ENCODE measurements around the gene SLC27A6.
"Not testable (repeated sequence)": the region's sequence is repeated elsewhere in the genome, so short reads cannot be mapped to it uniquely, and the experiment has no call there.

The SLC27A6 gene, protein sequence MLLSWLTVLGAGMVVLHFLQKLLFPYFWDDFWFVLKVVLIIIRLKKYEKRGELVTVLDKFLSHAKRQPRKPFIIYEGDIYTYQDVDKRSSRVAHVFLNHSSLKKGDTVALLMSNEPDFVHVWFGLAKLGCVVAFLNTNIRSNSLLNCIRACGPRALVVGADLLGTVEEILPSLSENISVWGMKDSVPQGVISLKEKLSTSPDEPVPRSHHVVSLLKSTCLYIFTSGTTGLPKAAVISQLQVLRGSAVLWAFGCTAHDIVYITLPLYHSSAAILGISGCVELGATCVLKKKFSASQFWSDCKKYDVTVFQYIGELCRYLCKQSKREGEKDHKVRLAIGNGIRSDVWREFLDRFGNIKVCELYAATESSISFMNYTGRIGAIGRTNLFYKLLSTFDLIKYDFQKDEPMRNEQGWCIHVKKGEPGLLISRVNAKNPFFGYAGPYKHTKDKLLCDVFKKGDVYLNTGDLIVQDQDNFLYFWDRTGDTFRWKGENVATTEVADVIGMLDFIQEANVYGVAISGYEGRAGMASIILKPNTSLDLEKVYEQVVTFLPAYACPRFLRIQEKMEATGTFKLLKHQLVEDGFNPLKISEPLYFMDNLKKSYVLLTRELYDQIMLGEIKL

GRCh38 chr5:128965011-128965637 lies at the start of gene SLC27A6:
SLC27A6 (plus strand) TSS chr5:128965488; CDS start chr5:128966138, 650 bp downstream.
- peak; percentile 37 for DNase-seq

- no peak for DNase-seq
These were observed 45.7 kb upstream of the SLC27A6 start for GRCh38 chr5:128919542-128919941.

DNA sequence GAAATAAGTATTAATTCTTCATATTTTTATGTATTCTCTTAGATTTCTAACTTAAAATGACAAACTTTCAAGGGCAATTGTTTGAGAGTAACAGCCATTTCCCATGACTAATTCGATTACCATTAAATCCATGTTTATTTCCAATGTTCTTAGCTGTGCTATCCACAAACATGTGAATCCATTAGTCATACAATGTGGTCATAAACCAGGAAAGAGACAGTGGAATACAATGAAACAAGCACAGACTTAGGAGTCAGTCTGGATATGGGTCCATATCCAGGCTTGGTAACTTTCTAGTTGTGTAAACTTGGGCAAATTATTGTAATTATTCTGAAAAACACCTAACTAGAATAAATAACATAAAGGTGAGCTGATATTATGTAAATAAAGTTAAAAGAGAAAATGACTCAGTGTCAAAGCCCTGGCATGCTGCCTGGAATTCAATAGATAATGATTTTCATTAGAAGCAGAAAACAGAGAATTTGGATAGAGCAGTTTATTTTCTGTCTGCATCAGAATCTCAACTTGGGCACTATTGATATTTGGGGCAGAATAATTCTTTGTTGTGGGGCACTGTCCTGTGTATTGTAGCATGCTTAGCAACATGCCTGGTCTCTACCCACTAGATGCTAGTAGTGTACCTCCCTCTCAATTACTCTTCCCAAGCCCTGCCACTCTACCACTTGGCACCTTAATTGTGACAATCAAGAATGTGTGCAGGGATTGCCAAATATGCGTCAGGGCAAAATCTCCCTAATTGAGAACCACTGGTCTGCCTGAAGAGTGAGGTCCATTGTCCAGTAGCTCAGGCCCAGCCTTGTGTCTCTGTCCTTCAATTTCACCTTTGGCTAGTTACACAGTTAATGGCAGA lies 44.7 kb upstream of the SLC27A6 start:
- no peak for DNase-seq

GRCh38 chr5:128924299-128924698 lies 41.0 kb upstream of the SLC27A6 start:
- no peak for DNase-seq

GRCh38 chr5:128925973-128926372 lies 39.3 kb upstream of the SLC27A6 start:
- no peak for DNase-seq

GRCh38 chr5:128927644-128928043 lies 37.6 kb upstream of the SLC27A6 start:
- no peak for DNase-seq

- DNase-seq, result not testable (repeated sequence)
These were observed 33.1 kb upstream of the SLC27A6 start for GRCh38 chr5:128932232-128932631.

GRCh38 chr5:128943100-128943499 lies 22.2 kb upstream of the SLC27A6 start:
- not testable (repeated sequence) for DNase-seq

DNA sequence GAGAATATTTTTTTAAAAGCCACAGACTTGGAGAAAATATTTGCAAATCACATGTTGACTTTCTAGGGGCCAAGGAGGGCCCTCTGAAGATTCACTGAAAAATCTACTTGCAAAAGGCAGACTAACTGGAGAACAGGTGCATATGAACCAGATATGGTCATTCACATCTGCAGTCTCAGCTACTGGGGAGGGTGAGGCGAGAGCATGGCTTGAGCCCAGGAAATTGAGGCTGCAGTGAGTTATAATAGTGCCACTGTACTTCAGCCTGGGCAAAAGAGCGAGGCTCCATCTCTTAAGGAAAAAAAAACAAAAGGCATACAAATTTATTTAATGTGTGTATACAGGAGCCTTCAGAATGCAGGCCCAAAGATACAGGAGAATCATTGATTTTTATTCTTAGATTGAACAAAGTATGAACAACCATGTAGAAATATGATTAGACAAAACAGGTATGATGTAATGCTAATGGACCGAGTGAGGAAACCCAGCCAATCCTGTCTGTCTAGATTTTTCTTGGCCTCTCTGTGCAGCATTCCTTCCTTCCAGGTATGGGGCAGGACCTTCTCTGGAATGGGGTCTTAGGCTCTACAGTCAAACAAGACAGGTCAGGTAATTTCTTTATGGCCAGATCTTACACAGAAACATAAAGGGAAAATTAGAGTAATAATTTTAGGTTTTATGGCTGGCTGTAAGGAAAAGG lies 15.3 kb upstream of the SLC27A6 start:
- no peak for DNase-seq

- not testable (repeated sequence) for DNase-seq
These were observed 14.0 kb upstream of the SLC27A6 start for GRCh38 chr5:128951301-128951700.

GRCh38 chr5:128956164-128956563 lies 9.1 kb upstream of the SLC27A6 start:
- no peak for DNase-seq

DNA sequence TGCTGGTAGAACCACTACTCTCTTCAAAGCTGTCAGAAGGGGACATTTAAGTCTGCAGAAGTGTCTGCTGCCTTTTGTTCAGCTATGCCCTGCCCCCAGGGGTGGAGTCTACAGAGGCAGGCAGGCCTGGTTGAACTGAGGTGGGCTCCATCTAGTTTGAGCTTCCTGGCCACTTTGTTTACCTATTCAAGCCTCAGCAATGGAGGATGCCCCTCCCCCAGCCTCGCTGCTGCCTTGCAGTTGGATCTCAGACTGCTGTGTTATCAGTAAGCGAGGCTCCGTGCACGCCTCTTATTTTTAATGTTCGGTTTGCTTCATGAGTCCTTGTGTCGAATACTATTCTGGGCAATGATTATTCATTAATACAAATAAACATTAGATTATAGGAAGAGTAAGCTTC lies 3.1 kb upstream of the SLC27A6 start:
- DNase-seq, result no peak

GRCh38 chr5:128965638-128966302 lies 482 bp downstream of the SLC27A6 start:
- DNase-seq, result no peak

DNA sequence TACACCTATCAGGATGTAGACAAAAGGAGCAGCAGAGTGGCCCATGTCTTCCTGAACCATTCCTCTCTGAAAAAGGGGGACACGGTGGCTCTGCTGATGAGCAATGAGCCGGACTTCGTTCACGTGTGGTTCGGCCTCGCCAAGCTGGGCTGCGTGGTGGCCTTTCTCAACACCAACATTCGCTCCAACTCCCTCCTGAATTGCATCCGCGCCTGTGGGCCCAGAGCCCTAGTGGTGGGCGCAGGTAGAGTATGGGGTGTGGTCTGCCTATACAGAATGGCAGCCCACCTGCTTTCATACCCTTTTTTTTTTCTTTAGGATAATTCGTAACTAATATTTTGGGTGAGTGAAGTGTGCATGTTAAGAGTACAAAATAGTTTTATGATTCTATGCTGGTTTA lies 1.1 kb downstream of the SLC27A6 start:
- DNase-seq, result no peak

DNA sequence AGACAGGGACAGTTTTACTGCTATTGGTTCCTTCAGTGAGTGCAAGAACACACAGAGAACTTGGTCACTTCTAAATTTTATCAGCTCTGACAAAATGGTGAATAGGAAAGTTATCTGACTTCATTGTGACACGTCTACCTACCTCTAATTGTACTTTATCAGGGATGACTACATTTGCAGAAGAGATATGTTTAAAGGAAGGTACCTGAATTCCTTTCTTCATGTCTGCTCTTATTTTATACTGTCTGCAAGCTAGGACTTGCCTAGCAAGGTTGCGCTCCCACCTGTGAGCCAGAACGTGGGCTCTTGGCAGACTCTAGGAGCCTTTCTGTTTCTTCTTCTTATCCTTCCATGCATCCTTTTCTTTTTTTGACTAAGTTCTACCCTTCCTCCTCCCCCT lies 1.6 kb downstream of the SLC27A6 start:
- DNase-seq, result no peak

GRCh38 chr5:128973244-128973643 lies 8.0 kb downstream of the SLC27A6 start:
- DNase-seq, result no peak

GRCh38 chr5:128974567-128974966 lies 9.3 kb downstream of the SLC27A6 start:
- no peak for DNase-seq

DNA sequence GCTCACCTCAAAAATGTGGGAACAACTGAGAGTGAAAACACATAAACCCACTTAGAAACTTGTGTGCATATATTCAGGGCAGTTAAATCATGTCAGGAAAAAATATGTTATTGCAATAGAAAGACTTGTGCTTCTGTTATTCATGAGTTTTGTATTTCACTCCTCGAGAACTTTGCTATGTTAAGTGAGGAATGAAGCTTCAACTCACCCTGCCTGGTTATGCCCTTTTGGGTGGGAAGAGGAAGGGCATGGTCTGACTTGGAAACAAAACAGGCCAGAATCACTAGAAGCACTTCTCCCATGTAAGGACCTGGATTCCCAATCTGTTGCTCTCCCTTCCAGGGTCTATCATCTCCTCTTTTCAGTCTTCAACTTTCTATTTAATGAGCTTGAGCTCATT lies 14.5 kb downstream of the SLC27A6 start:
- no peak for DNase-seq

GRCh38 chr5:128980917-128981316 lies 15.6 kb downstream of the SLC27A6 start:
- DNase-seq, result no peak

GRCh38 chr5:128984480-128984879 lies 19.2 kb downstream of the SLC27A6 start:
- no peak for DNase-seq

DNA sequence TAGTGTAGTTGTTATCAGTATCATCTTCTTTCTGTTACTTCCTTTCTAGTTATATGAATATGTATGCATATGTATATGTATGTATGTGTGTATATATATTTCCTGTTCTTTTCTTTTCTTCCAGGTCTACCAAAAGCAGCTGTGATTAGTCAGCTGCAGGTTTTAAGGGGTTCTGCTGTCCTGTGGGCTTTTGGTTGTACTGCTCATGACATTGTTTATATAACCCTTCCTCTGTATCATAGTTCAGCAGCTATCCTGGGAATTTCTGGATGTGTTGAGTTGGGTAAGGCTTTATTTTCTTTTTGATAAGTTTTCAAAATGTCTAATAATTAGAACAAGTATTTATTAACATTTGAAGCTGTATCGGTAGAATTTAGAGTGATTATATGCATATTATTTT lies 23.2 kb downstream of the SLC27A6 start:
- DNase-seq, result no peak

Measured in left hindlimb (tissue), 1 donor.